Caco-2 (cell line): ENCODE data around the gene CYP21A2. TPM values are rescaled to one million over a fixed set of nuclear protein-coding genes. Genes with fewer than 3 reads are reported as not detected.
A peak's percentile ranks its signal among the peaks of the same experiment; 100 is the strongest.

ENCODE experiments used
- BruUV-seq: library from RNA; stranded (reverse); fragments of 400-500 nt; replicated peaks from 2 replicates; lab custom pipeline; 2021; lab: Mats Ljungman, UMichigan
- CTCF ChIA-PET: fragments of 300-600 bp; sonication (Branson Sonifier 250); formaldehyde crosslinking; loops from one replicate; lab custom pipeline; 2022; ENCODE audit warnings: antibody characterized with exemption; lab: Charles Lee
- POLR2A ChIA-PET: fragments of 300-600 bp; sonication (Branson Sonifier 250); formaldehyde crosslinking; loops from one replicate; lab custom pipeline; 2022; ENCODE audit warnings: antibody characterized with exemption; lab: Charles Lee
- DNase-seq, 2 experiments: peaks; one replicate each; pipeline versions ENCODE4 v3.0.0 to v3.0.0-alpha.2; 2020 to 2022
- H3K27me3 ChIP-seq: replicated peaks from 2 replicates; pipeline ENCODE4 v1.6.0; 2011; ENCODE audit warnings: low read length; ENCODE audit not compliant: control insufficient read depth, insufficient read depth
- H3K36me3 ChIP-seq: 2 replicates; pipeline ENCODE4 v1.5.1; 2011; ENCODE audit warnings: low read length; ENCODE audit not compliant: control insufficient read depth, insufficient read depth
- H3K4me1 ChIP-seq: fragments of 250-450 bp; sonication (Bioruptor Pico); 2 replicates; pipeline ENCODE4 v1.5.1; 2020; ENCODE audit warnings: mild to moderate bottlenecking
- H3K4me3 ChIP-seq: 2 replicates; pipeline ENCODE4 v1.5.1; 2011; ENCODE audit warnings: low read depth, mild to moderate bottlenecking, control low read depth, low read length
- H3K9me3 ChIP-seq: fragments of 250-450 bp; sonication (Bioruptor Pico); 2 replicates; pipeline ENCODE4 v1.5.1; 2020; ENCODE audit warnings: mild to moderate bottlenecking, moderate library complexity
- H3K27ac Mint-ChIP-seq: one replicate; pipeline ENCODE4 v1.8.0; 2022; ENCODE audit warnings: mixed read lengths; ENCODE audit not compliant: unreplicated experiment
- H3K27me3 Mint-ChIP-seq: one replicate; pipeline ENCODE4 v1.8.0; 2022; ENCODE audit warnings: mixed read lengths; ENCODE audit not compliant: insufficient read depth, unreplicated experiment
- H3K36me3 Mint-ChIP-seq: one replicate; pipeline ENCODE4 v1.8.0; 2022; ENCODE audit warnings: mild to moderate bottlenecking, mixed read lengths; ENCODE audit not compliant: insufficient read depth, unreplicated experiment
- H3K4me1 Mint-ChIP-seq: one replicate; pipeline ENCODE4 v1.8.0; 2022; ENCODE audit warnings: low read depth, mixed read lengths; ENCODE audit not compliant: unreplicated experiment
- H3K4me3 Mint-ChIP-seq: one replicate; pipeline ENCODE4 v1.8.0; 2022; ENCODE audit warnings: mild to moderate bottlenecking, moderate library complexity, mixed read lengths; ENCODE audit not compliant: unreplicated experiment
- H3K9me3 Mint-ChIP-seq: one replicate; pipeline ENCODE4 v1.8.0; 2022; ENCODE audit warnings: mixed read lengths; ENCODE audit not compliant: unreplicated experiment
- CTCF ChIP-seq, 2 experiments: fragments of 200-600 bp in 1 of 2; IDR thresholded peaks; 1 replicate in 1 of 2; 2 replicates in 1 of 2; pipeline versions ENCODE4 v1.5.1 to v1.8.0; 2011 to 2022; ENCODE audit warnings: antibody characterized with exemption in 1 of 2, control low read depth in 1 of 2, inconsistent platforms in 1 of 2, low read depth in 1 of 2, low read length in 1 of 2, mild to moderate bottlenecking in 1 of 2, moderate library complexity in 1 of 2; ENCODE audit not compliant: insufficient read depth in 1 of 2, severe bottlenecking in 1 of 2, unreplicated experiment in 1 of 2
- intact Hi-C: fragments of 100-400 bp; cut with micrococcal nuclease; formaldehyde crosslinking; loops from one replicate; pipeline ENCODE4 v1.10.0; 2022; ENCODE audit not compliant: unreplicated experiment
- total RNA-seq: library from RNA; stranded (reverse); gene quantifications from 2 replicates; pipeline ENCODE4 v1.2.3, GENCODE V29; 2022

Gene CYP21A2
- total RNA-seq, 1 experiment from 2014 or later = not detected

- H3K4me3 Mint-ChIP-seq = no peak overlapping the region
- H3K9me3 Mint-ChIP-seq = no peaks in the 10 kb centered on the region
- TF ChIP-seq CTCF (IDR thresholded peaks at IDR 0.05; ENCODE audit: insufficient read depth in 1 of 2, low read depth in 1 of 2, low read length in 1 of 2, severe bottlenecking in 1 of 2, unreplicated experiment in 1 of 2) = no peak
- no TSS peak for BruUV-seq
- ChIA-PET POLR2A (no interaction called here), CTCF (no interaction called here)
- H3K9me3 ChIP-seq = no peaks in the 10 kb centered on the region
- H3K36me3 Mint-ChIP-seq = no peaks in the 10 kb centered on the region
- H3K4me1 Mint-ChIP-seq = peaks cover 33% of the 10 kb centered on the region
- no peaks in the 10 kb centered on the region for H3K27me3 Mint-ChIP-seq
- H3K4me1 ChIP-seq = peaks cover 24% of the 10 kb centered on the region
- intact Hi-C loops = no loop called here
- peak overlapping the region; percentile 85 for H3K27ac Mint-ChIP-seq
- peak; percentile 64 to 70 for DNase-seq
- H3K27me3 ChIP-seq = no peaks in the 10 kb centered on the region; the same call in 1 of the 2 replicates
- no peaks in the 10 kb centered on the region for H3K36me3 ChIP-seq
- H3K4me3 ChIP-seq = no peak overlapping the region
Measured at GRCh38 chr6:32085759-32086459, 47.7 kb downstream of the CYP21A2 start.

- TF ChIP-seq CTCF (IDR thresholded peaks at IDR 0.05; ENCODE audit: insufficient read depth in 1 of 2, low read depth in 1 of 2, low read length in 1 of 2, severe bottlenecking in 1 of 2, unreplicated experiment in 1 of 2) = no peak
- BruUV-seq = no TSS peak
- Mint-ChIP-seq H3K27me3 (no peaks in the 10 kb centered on the region), H3K36me3 (no peaks in the 10 kb centered on the region), H3K27ac (peak overlapping the region; percentile 85), H3K4me3 (no peak overlapping the region), H3K4me1 (peaks cover 33% of the 10 kb centered on the region), H3K9me3 (no peaks in the 10 kb centered on the region)
- no peaks in the 10 kb centered on the region for H3K36me3 ChIP-seq
- H3K4me3 ChIP-seq = no peak overlapping the region
- H3K4me1 ChIP-seq = peaks cover 24% of the 10 kb centered on the region
- H3K9me3 ChIP-seq = no peaks in the 10 kb centered on the region
- no peaks in the 10 kb centered on the region; the same call in 1 of the 2 replicates for H3K27me3 ChIP-seq
- CTCF ChIA-PET = no interaction called here
- POLR2A ChIA-PET = no interaction called here
- no peak for DNase-seq
- intact Hi-C loops = no loop called here
Measured at GRCh38 chr6:32086661-32087573, 48.7 kb downstream of the CYP21A2 start.
